ENCODE results near the gene STARD3. TPM values are rescaled to one million over a fixed set of nuclear protein-coding genes. Genes with fewer than 3 reads are reported as not detected.

Gene STARD3
- total RNA-seq, 1 donor from 2014 or later = 51.2 TPM

- no peak for FAIRE-seq
- H3K4me1 ChIP-seq (ENCODE audit: insufficient read depth, low read length) = no peaks in the 10 kb centered on the region
- no peaks in the 10 kb centered on the region for H3K79me2 ChIP-seq (ENCODE audit: insufficient read depth, low read length)
- H3K4me3 ChIP-seq (ENCODE audit: insufficient read depth, low read depth, low read length) = no peak overlapping the region
- Mint-ChIP-seq H3K36me3 (ENCODE audit: low read depth, unreplicated experiment) (peaks cover 3% of the 10 kb centered on the region), H3K4me3 (ENCODE audit: unreplicated experiment) (peak overlapping the region; percentile 50), H3K27ac (ENCODE audit: unreplicated experiment) (no peak overlapping the region), H3K27me3 (ENCODE audit: low read depth, unreplicated experiment) (peaks cover 94% of the 10 kb centered on the region), H3K4me1 (ENCODE audit: low read depth, unreplicated experiment) (peaks cover 1% of the 10 kb centered on the region), H3K9me3 (ENCODE audit: unreplicated experiment) (peaks cover 7% of the 10 kb centered on the region)
- H3K9me3 ChIP-seq (ENCODE audit: insufficient read depth, low read depth, low read length) = no peaks in the 10 kb centered on the region
- H3K9ac ChIP-seq (ENCODE audit: low read length) = no peak overlapping the region
- H3K4me2 ChIP-seq (ENCODE audit: low read length) = no peak overlapping the region
- H3K36me3 ChIP-seq (ENCODE audit: insufficient read depth, low read length) = no peaks in the 10 kb centered on the region
- no peak for DNase-seq (ENCODE audit: low read depth)
- no peak overlapping the region for H2AFZ ChIP-seq (ENCODE audit: low read depth, low read length)
- peaks cover 32% of the 10 kb centered on the region for H4K20me1 ChIP-seq (ENCODE audit: insufficient read depth, low read length)
- H3K27ac ChIP-seq (ENCODE audit: low read depth, low read length) = no peak overlapping the region
- TF ChIP-seq CTCF (IDR thresholded peaks at IDR 0.05; ENCODE audit: insufficient read depth, low read depth, low read length) (no peak), EZH2 (IDR thresholded peaks at IDR 0.05; ENCODE audit: insufficient read depth, low read length) (peak; percentile 74)
- peaks cover 82% of the 10 kb centered on the region for H3K27me3 ChIP-seq (ENCODE audit: insufficient read depth, low read length)
Measured at GRCh38 chr17:39596543-39597267, 40.2 kb upstream of the STARD3 start.

GRCh38 chr17:39597372-39598046, 39.4 kb upstream of the STARD3 start:
- peaks cover 1% of the 10 kb centered on the region for H3K4me1 Mint-ChIP-seq (ENCODE audit: low read depth, unreplicated experiment)

More at GRCh38 chr17:39597372-39598046, 39.4 kb upstream of the STARD3 start:
- peaks cover 7% of the 10 kb centered on the region for H3K9me3 Mint-ChIP-seq (ENCODE audit: unreplicated experiment)
- Histone ChIP-seq H3K27ac (ENCODE audit: low read depth, low read length) (no peak overlapping the region), H3K27me3 (ENCODE audit: insufficient read depth, low read length) (peaks cover 89% of the 10 kb centered on the region), H3K9me3 (ENCODE audit: insufficient read depth, low read depth, low read length) (no peaks in the 10 kb centered on the region), H3K4me3 (ENCODE audit: insufficient read depth, low read depth, low read length) (no peak overlapping the region), H3K4me1 (ENCODE audit: insufficient read depth, low read length) (no peaks in the 10 kb centered on the region), H3K9ac (ENCODE audit: low read length) (no peak overlapping the region), H3K4me2 (ENCODE audit: low read length) (no peak overlapping the region), H4K20me1 (ENCODE audit: insufficient read depth, low read length) (peaks cover 30% of the 10 kb centered on the region), H3K36me3 (ENCODE audit: insufficient read depth, low read length) (no peaks in the 10 kb centered on the region), H2AFZ (ENCODE audit: low read depth, low read length) (no peak overlapping the region), H3K79me2 (ENCODE audit: insufficient read depth, low read length) (no peaks in the 10 kb centered on the region)
- peaks cover 94% of the 10 kb centered on the region for H3K27me3 Mint-ChIP-seq (ENCODE audit: low read depth, unreplicated experiment)
- TF ChIP-seq EZH2 (IDR thresholded peaks at IDR 0.05; ENCODE audit: insufficient read depth, low read length) (no peak), CTCF (IDR thresholded peaks at IDR 0.05; ENCODE audit: insufficient read depth, low read depth, low read length) (no peak)
- no peak overlapping the region for H3K27ac Mint-ChIP-seq (ENCODE audit: unreplicated experiment)
- peaks cover 3% of the 10 kb centered on the region for H3K36me3 Mint-ChIP-seq (ENCODE audit: low read depth, unreplicated experiment)
- no peak for DNase-seq (ENCODE audit: low read depth)
- no peak for FAIRE-seq
- H3K4me3 Mint-ChIP-seq (ENCODE audit: unreplicated experiment) = no peak overlapping the region
